ENCODE results near the gene CENPT.
"Not testable (repeated sequence)": the region's sequence is repeated elsewhere in the genome, so short reads cannot be mapped to it uniquely, and the experiment has no call there.

The CENPT gene

DNA sequence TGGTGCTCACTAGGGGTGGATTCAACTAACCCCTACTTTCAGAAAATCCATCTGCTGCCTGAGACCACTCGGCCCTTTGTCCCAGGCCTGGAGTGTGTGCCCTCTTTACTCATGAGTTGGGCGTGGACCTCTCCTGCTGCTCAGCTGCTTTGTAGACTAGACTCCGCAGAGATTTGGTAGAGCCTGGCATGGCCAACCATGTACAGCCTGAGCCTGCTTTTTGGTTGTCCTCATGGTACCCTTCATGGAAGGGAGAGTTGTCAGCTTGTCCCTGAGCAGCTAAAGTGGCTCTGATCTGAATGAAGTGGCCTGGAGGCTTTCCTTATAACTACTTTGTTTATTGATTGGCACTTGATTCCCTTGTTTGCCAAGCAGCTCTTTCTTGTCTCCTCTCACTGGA is 26.9 kb upstream of the CENPT start:
- no peak for DNase-seq (ENCODE audit: low spot score)

DNA sequence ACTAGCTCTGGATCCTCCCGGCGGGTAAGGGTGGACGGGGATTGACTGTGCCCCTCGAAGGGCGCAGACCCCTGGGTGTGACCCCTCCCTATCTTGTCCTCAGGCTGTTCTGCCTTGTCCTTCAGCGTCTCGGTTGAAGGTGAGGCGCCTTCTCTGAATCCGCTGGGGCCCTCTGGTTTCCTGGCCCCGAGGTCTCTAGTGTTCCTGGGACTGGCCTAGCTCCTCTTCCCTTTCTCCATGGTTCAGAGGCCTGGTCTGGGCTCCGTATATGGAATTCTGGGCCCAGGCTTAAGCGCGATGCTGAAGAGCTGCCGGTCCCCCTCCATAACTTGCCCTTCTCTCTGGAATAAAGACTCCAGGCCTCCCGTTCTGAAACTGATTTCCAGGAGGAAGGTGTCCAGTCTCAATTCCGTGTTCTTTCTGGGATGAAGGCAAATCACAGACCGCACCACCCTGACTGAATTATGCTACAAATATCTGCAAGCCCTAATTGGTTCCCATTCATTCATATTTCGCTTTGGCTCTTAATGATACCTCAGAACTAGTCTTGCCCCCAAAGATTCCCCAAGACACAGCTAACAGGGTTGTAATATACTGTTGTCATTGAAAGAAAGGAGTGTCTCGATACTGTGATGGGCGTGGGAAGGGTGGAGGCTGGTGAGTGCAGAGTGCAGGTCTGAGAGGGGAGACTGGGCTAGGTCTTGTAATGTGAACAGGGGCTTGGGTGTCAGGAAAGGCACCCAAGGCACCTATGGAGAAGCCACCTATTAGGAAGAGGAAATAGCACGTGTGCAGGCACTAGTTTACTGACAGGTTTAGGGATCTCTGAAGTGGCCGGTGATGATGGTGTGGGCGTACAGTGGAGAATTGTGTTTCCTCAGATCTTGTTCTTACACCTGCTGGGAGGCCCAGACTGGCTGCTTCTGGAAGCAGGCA is 26.2 kb upstream of the CENPT start:
- DNase-seq (ENCODE audit: low spot score): no peak

DNA sequence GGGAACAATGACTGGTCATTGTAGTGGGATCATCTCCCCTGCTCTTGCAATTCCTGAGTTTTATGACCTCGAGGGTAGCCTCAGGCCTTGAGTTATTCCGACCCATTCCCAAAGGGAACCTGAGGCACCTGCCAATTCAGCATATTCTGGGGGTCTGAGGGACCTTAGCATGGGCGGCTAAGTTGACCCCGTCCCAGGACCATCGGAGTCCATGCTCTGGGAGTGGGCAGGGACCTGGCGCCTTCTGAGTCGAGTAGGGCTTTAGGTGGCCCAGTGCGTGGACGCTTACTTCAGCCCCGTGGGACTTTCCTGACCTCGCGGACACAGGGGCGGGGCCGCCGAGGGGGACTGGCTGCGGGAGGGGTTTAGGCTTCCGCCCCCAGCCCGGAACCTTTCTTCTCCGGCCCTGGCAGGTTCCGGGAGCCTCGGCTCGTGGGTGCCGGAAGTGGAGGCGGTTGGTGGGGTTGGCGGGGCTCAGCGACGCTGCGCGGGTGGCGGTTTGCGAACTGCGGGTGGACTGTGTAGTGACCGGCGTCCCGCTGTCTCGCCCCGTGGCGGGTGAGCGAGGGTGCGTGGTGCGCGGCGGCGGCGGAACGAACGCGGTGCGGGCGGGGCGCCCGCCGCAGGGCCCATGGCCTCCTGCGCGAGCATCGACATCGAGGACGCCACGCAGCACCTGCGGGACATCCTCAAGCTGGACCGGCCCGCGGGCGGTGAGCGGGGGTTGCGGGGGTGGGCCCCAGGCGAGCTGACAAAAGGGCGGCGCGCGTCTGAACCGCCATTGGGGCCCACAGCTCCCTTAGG is 25.3 kb upstream of the CENPT start, which contains the start of gene EDC4:
Gene EDC4 (plus strand): TSS at position 422 of the 804 bp plus-strand sequence. CDS start 210 bp downstream, at position 632.
- peak; percentile 69 for DNase-seq (ENCODE audit: low spot score)

DNA sequence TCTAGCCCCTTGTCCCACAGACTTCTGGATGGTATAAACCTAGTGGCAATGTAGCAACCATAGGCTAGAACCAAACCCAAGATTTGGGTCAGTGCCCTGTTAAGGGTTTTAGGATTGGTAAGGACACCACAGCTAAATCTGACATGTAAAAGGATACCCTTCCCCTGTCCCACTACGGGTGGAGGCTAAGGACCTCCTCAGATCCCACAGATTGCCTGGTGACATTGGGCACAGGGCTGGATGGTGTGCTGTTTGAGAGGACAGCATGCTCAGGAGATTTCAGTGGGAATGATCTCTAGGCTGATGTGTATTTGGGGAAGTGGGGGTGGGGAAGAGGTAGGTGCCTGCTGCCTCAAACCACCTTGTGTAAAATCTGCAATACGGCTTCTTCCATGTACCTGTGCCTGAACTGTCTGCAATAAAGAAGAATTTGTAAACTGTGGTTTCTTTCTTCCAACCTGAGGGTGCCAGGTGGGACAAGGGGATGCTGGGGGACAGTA is 24.7 kb upstream of the CENPT start:
- DNase-seq (ENCODE audit: low spot score): no peak

DNA sequence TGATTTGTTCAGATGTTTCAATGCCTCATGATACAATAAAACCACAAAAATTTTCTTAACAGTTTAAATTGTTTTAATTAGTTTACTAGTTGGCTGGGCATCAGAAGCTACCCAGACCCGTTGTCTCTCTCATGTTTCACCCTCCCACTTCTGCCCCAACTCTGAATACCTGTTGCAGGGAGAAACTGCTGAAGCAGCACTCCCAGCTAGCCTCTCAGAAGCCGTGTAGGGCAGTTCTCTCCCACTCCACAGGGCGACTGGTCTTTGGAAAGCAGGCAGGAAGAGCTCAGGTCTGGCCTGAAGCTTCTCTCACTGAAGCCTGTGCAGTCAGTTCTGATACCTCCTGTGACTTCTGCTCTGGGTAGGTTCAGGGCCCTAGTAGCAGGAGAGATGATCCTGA is 23.8 kb upstream of the CENPT start:
- DNase-seq (ENCODE audit: low spot score): no peak

DNA sequence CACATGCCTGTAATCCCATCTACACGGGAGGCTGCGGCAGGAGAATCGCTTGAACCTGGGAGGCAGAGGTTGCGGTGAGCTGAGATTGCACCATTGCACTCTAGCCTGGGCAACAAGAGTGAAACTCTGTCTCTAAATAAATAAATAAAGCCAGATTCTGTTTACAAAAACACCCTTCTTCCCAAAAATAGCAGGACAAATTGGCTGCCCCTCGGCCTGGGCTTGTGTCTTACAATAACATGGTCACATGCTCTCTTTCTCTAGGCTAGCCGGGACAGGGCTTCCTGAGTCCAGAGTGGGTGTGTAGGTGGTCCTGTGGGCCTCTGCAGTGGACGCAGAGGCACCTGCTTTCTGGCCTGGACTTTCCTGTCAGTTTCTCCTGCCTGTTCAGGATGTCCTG is 22.2 kb upstream of the CENPT start:
- no peak for DNase-seq (ENCODE audit: low spot score)

DNA sequence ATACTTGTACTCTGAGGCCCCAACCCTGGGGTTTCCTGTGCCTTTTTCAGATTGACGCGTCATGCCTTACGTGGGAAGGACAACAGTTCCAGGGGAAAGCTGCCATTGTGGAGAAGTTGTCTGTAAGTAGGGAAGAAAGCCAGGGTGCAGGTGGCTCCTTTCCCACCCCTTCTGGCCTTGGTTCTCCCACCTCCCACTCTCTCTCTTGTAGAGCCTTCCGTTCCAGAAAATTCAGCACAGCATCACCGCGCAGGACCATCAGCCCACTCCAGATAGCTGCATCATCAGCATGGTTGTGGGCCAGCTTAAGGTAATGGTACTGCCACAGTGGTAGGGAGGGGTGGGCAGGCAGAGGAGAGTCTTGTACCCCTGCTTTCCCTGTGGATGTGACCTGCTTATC is 20.8 kb upstream of the CENPT start:
- no peak for DNase-seq (ENCODE audit: low spot score)

DNA sequence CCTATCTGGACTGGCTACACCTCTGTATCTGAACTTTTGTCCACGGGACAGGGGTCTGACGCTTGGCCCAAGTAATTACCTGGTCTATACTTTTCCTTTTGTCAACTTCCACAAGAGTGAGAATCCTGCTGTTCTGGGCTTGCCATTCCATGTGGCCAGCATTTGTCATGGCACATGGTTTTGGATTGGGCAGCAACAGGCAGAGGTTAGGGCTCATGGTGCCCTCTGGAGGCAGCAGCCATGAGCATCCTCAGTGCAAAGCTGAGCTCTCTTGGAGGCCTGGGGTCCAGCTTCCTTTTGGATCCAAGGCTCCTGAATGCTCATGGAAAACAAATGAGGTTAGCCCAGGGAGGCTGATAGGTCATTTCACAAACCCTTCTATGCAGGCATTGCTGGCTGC is 17.8 kb upstream of the CENPT start:
- DNase-seq (ENCODE audit: low spot score): peak; percentile 64

DNA sequence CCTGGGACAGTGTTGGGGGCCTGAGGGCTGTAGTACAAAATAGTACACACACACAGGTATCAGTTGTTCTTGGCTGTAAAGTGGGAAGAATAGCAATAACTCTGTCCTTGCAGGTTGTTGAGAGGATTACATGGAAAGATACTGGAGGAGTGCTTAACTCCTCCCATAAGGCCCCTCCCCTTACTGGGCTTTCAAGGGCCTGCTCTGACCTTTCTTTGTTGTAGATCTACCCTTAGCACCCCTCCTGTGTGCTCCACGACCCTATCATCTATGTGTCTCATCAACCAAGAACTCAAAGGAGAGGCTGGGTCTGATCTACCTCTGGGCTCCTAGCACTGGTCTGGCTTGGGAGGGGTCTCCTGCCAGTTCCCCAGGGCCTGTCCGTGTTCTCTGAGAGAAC is 17.1 kb upstream of the CENPT start:
- DNase-seq (ENCODE audit: low spot score): no peak

DNA sequence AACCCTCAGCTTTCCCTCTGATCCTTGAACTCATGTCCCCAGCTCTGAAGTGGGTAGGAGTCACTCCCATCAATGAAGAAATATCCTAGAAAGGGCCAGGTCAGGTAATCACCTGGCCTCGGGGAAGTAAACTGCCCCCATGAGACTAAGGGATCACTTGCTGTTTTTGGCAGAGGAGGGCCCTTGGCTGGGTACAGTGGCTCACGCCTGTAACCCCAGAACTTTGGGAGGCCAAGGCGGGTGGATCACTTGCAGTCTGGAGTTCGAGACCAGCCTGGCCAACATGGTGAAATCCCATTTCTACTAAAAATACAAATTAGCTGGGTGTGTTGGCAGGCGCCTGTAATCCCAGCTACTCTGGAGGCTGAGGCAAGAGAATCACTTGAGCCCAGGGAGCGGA is 16.6 kb upstream of the CENPT start:
- not testable (repeated sequence) for DNase-seq (ENCODE audit: low spot score)

DNA sequence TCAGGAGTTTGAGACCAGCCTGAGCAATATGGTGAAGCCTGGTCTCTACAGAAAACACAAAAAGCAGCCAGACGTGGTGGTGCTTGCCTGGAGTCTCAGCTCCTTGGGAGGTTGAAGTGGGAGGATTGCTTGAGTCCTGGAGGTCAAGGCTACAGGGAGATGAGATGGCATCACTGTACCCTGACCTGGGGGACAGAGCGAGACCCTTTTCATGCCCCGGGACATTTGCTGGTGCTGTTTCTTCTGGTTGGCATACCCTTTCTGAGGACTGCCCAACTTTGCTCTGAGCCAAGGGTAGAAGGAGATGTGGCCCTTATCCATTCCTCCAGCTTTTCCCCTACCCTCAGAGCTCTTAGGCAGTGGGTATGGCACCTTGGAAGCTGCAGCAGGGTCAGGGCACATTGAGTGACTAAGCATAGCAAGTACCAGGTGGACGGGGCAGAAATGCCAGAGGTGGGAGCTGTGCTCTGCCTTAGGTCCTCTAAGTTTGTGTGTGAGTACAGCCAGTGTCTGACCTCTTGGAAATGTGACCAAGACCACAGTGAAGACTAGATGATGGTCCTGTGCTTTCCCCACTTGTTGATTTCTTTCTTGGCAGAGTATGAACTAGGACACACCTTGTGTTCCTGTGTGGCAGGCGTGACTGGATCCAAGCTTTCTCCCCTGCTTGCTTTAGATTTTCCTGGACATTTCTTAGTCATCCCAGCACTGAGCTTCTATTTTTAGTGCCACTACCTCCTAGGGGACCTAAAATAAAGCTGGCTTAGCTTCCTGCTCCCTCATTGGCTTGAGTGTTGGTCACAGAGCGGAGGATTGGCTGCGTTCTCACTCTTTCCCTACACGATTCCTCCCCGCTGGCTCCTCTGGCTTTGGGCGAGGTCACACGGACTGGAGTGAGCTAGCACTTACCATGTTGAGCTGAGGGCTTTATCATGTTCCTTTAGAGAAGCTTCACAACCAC is 15.4 kb upstream of the CENPT start:
- no peak for DNase-seq (ENCODE audit: low spot score)

DNA sequence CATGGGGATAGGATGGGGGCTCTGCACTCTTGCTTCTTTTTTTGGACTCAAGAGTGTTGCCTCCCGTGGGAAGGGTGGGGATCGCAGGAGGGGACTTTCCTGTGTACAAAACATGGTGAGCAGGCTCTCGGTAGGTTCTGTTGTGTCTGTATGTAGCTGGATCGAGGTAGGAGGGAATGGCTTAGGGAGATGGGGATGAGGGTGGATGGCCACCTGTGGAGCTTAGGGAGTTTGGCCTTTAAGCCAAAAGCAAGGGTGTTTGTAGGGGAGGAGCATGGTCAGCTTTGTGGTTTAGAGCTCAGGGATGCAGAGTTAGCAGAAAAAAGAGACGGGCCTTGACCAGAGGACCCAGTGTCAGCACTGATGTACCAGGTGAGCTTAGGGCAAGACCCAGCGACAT is 14.4 kb upstream of the CENPT start:
- no peak for DNase-seq (ENCODE audit: low spot score)

DNA sequence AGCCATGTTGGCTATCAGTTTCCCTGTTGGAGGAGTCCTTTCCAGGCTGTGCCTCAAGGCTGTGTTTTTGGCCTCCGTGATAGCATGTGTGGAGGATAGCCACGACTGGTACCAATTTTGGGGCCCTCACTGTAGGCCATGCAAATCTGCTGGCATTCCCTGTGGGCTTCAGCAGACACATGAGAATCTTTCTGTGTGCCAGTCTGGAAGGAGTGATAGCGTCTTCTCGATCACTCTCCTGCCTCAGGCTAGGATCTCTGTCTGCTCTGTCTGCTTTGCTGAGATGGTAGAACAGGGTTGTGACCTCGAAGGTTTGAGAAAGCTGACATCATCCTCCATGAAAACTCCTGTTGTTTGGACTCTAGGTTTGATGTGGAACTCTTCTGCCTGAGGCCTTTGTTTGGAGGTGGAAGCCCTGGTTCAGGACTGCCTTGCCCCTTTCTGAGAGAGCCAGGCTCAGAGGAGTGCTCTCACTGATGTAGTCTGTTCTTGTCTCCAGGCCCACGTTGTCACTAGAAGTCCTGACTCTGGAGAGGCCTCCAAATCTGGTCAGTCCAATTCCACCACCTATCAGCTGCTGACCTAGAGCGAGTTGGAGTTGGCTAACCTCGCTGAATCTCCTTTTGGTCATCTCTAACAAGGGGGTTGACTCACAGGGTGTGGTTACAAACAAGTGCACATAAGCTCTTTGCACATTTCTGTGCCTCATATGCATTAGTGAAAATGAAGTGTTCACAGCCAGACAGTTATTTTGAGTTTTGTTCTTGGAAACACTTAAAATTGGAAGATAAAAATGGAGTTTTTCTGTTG is 13.3 kb upstream of the CENPT start:
- no peak for DNase-seq (ENCODE audit: low spot score)

DNA sequence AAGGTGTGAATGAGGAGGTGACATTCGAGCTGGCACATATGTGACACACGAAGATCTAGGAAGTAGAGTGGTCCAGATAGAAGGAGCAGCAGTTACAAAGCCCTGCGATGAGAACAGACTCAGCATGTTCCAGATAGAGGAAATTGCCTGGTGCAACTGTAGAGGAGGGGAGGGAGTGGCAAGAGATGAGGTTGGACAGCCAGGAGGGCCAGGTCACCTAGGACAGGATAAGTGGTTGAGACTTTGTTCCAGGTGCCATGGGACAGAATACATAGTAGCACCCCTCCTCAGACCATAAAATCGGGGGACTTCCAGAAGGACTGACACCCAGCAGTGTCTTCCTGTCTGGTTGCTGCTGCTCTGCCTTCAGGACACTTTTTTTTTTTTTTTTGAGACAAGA is 11.0 kb upstream of the CENPT start:
- no peak for DNase-seq (ENCODE audit: low spot score)

DNA sequence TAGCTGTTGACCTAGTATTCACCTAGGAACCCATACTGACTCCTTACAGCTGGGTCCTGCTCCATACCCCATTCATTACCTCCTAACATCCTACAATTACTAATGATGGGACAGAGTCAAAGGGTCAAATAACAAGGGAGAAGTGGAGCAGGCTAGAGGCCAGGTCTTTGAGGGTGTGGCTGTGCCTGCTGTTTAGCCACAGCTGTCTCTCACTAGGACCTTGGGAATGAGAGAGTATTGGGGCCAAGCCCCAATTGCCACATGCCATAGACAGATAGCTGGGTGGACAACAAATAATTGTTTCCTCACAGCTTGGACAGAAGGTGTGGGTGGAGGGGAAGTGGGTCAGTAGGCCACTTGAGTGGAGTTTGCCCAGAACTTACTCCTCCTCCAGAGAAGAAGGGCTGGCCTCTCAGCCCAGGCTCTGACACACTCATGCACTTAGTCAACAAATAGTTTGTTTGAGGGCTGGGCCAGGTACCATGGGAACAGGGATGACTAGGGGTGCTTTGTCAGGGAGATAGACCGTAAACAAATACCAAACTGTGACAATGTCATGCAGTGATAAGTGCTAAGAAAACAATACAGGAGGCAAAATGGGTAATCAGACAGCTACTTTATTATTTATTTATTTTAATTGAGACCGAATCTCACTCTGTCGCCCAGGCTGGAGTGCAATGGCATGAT is 10.2 kb upstream of the CENPT start:
- DNase-seq (ENCODE audit: low spot score): no peak

DNA sequence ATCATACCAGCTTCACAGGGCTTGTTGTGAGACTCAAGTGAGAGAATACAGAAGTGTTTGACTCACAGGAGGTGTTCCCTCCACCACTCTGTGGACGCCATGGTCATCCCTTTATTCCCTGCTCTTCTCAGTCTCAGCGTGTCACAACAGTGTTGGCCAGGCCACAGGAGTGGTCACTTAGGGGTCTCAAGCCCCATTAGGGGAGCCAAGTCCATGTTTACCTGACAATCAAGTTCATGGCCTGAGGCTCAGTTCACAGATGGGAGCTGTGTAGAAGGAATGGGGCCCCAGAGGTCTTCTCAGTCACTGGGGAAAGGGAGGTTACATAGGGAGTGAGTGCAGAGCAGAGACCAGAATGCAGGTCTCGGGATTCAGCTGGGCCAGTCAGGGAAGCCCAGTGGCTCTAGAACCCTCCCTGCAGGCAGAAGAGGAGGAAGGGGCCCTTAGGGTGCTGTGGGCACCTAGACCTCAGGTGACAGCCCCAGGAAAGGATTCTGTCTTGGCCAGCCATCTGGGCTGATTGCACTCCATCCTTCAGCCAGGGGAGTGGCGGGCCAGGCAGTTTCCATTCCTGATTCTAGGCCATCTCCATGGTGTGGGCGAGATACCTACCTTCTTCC is 9.5 kb upstream of the CENPT start:
- DNase-seq (ENCODE audit: low spot score): no peak

DNA sequence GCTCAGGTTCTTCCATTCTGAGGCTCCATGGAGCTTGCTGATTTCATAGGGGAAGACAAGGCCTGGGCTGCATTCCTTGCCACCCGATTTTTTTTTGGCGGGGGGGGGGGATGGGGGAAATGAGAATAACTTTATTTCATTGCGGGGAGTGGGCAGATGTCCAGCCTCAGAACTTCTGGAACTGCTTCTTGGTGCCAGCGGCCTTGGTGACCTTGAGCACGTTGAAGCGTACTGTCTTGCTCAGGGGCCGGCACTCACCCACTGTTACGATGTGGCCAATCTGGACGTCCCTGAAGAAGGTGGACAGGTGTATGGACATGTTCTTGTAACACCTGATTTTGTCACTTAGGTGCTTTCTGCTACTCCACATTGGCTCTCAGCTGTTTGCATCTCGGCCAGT is 8.3 kb upstream of the CENPT start:
- DNase-seq (ENCODE audit: low spot score): no peak

DNA sequence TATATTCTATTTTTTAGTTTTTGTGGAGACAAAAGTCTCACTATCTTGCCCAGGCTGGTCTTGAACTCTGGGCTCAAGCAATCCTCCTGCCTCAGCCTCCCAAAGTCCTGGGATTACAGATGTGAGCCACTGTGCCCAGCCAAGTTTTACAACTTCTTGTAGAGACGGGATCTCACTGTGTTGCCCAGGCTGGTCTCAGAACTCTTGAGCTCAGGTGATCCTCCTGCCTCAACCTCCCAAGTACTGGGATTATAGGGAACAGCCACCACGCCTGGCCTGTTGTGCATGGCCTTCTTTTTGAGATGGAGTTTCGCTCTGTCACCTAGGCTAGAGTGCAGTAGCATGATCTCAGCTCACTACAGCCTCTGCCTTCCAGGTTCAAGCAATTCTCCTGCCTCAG is 6.2 kb upstream of the CENPT start:
- DNase-seq (ENCODE audit: low spot score): no peak

DNA sequence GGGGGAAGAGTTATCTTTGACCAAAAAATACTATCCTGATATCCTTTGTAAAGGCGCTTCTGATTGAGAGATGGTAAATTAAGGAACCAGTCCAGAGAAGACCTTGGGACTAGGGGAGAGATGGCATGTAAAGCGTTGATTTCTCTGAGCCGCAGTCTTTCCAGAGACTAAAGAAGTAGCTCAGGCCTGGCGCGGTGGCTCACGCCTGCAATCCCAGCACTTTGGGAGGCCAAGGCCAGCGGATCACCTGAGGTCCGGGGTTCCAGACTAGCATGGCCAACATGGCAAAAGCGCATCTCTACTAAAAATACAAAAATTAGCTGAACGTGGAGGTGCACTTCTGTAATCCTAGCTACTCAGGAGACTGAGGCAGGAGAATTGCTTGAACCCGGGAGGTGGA is 625 bp upstream of the CENPT start:
- no peak for DNase-seq (ENCODE audit: low spot score)

Data from hematopoietic multipotent progenitor cell treated with erythropoietin and hydrocortisone succinate and interleukin-3 and kit ligand, for 17 days (in vitro differentiated cells).